Upper lobe of left lung (tissue), 4 donors: ENCODE results near the gene CTSF.

ENCODE experiments used
- EP300 ChIP-seq, 4 donors: sonication (generic); formaldehyde crosslinking; IDR thresholded peaks; one replicate each; pipeline ENCODE4 v1.5.1; 2017; ENCODE audit warnings: antibody characterized with exemption in 4 of 4, control low read depth in 2 of 4
- POLR2A ChIP-seq, 4 donors: fragments of 450-650 bp; IDR thresholded peaks; one replicate each; pipeline ENCODE4 v1.5.1; 2016 to 2017; ENCODE audit warnings: antibody characterized with exemption in 4 of 4, mild to moderate bottlenecking in 2 of 4
- POLR2AphosphoS5 ChIP-seq, 2 donors: sonication (generic); formaldehyde crosslinking; IDR thresholded peaks; one replicate each; pipeline ENCODE4 v1.5.1; 2017; ENCODE audit warnings: antibody characterized with exemption in 2 of 2
- TF ChIP-seq, protein P1 (sequence below), 6 experiments: fragments of 450-650 bp in 4 of 6; fragments of 200-600 bp in 2 of 6; sonication (generic) in 2 of 6; IDR thresholded peaks; one replicate each; pipeline ENCODE4 v1.5.1; 2016 to 2019; ENCODE audit warnings: antibody characterized with exemption in 6 of 6

DNA sequence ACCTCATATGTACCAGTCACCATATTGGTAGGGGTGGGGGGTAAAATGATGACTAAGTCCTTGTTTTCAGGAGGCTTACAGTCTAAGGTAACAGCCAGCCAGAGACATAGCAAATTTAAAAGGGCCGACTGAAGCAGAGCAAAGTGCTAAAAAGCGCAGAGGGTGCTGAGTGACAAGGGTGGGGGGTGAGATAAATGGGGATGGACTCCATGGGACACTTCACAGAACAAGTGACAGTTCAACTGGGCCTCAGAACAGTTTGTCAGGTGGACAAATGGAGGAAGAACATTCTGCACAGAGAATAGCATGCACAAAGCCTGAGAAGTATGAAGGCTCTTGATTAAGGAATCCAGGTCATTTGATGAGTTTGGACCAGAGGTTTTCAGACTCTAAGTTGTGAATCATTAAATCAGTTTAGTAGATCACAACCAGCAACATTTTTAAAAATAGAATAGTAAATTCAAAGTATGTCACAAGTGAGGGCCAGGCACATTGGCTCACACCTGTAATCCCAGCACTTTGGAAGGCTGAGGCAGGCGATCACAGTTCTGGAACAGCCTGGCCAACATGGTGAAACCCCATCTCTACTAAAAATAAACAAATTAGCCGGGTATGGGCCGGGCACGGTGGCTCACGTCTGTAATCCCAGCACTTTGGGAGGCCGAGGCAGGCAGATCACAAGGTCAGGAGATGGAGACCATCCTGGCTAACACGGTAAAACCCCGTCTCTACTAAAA, 43.9 kb downstream of the CTSF start:
- TF ChIP-seq, protein P1, sequence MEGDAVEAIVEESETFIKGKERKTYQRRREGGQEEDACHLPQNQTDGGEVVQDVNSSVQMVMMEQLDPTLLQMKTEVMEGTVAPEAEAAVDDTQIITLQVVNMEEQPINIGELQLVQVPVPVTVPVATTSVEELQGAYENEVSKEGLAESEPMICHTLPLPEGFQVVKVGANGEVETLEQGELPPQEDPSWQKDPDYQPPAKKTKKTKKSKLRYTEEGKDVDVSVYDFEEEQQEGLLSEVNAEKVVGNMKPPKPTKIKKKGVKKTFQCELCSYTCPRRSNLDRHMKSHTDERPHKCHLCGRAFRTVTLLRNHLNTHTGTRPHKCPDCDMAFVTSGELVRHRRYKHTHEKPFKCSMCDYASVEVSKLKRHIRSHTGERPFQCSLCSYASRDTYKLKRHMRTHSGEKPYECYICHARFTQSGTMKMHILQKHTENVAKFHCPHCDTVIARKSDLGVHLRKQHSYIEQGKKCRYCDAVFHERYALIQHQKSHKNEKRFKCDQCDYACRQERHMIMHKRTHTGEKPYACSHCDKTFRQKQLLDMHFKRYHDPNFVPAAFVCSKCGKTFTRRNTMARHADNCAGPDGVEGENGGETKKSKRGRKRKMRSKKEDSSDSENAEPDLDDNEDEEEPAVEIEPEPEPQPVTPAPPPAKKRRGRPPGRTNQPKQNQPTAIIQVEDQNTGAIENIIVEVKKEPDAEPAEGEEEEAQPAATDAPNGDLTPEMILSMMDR (IDR thresholded peaks at IDR 0.05) = no peak
- TF ChIP-seq EP300 (IDR thresholded peaks at IDR 0.05) (no peak), POLR2A (IDR thresholded peaks at IDR 0.05) (no peak), POLR2AphosphoS5 (IDR thresholded peaks at IDR 0.05) (no peak)
